ENCODE results near the gene OBP2B.

Gene OBP2B

GRCh38 chr9:133188006-133188842 lies 20.8 kb downstream of the OBP2B start:
- Histone ChIP-seq H3K79me2 (ENCODE audit: insufficient read depth, low read length) (no peaks in the 10 kb centered on the region), H3K9me3 (ENCODE audit: insufficient read depth, low read length) (no peaks in the 10 kb centered on the region), H3K4me2 (ENCODE audit: low read depth, low read length, poor library complexity, severe bottlenecking) (no peak overlapping the region), H3K36me3 (ENCODE audit: low read length) (no peaks in the 10 kb centered on the region), H3K4me3 (ENCODE audit: insufficient read depth, low read length, poor library complexity, severe bottlenecking) (no peak overlapping the region), H3K27me3 (ENCODE audit: low read length) (no peaks in the 10 kb centered on the region), H3K27ac (ENCODE audit: low read depth, low read length) (no peak overlapping the region), H4K20me1 (ENCODE audit: low read depth, low read length) (no peaks in the 10 kb centered on the region), H3F3A (ENCODE audit: insufficient read depth) (no peaks in the 10 kb centered on the region), H3K9me2 (replicated peaks; ENCODE audit: insufficient read depth, low read length) (no peaks in the 10 kb centered on the region), H3K9ac (ENCODE audit: low read length) (no peak overlapping the region), H2AFZ (ENCODE audit: low read depth, low read length, severe bottlenecking) (no peak overlapping the region)
- TF ChIP-seq CTCF (IDR thresholded peaks at IDR 0.05; ENCODE audit: insufficient read depth, low read length, poor library complexity, severe bottlenecking), result no peak
- no peak for TF ChIP-seq EZH2phosphoT487 (conservative IDR thresholded peaks at IDR 0.05; ENCODE audit: low read length)

GRCh38 chr9:133187561-133188005 lies 21.5 kb downstream of the OBP2B start:
- Histone ChIP-seq H3K9me3 (ENCODE audit: insufficient read depth, low read length) (no peaks in the 10 kb centered on the region), H3F3A (ENCODE audit: insufficient read depth) (no peaks in the 10 kb centered on the region), H3K27ac (ENCODE audit: low read depth, low read length) (no peak overlapping the region), H3K9ac (ENCODE audit: low read length) (no peak overlapping the region), H3K27me3 (ENCODE audit: low read length) (no peaks in the 10 kb centered on the region), H3K9me2 (replicated peaks; ENCODE audit: insufficient read depth, low read length) (no peaks in the 10 kb centered on the region), H4K20me1 (ENCODE audit: low read depth, low read length) (no peaks in the 10 kb centered on the region), H3K4me3 (ENCODE audit: insufficient read depth, low read length, poor library complexity, severe bottlenecking) (no peak overlapping the region), H2AFZ (ENCODE audit: low read depth, low read length, severe bottlenecking) (no peak overlapping the region), H3K36me3 (ENCODE audit: low read length) (no peaks in the 10 kb centered on the region), H3K4me2 (ENCODE audit: low read depth, low read length, poor library complexity, severe bottlenecking) (no peak overlapping the region), H3K79me2 (ENCODE audit: insufficient read depth, low read length) (no peaks in the 10 kb centered on the region)
- TF ChIP-seq CTCF (IDR thresholded peaks at IDR 0.05; ENCODE audit: insufficient read depth, low read length, poor library complexity, severe bottlenecking) (no peak), EZH2phosphoT487 (conservative IDR thresholded peaks at IDR 0.05; ENCODE audit: low read length) (no peak)

- no peaks in the 10 kb centered on the region for H3K79me2 ChIP-seq (ENCODE audit: insufficient read depth, low read length)
- no peak overlapping the region for H3K4me2 ChIP-seq (ENCODE audit: low read depth, low read length, poor library complexity, severe bottlenecking)
- no peaks in the 10 kb centered on the region for H3F3A ChIP-seq (ENCODE audit: insufficient read depth)
- no peak overlapping the region for H3K27ac ChIP-seq (ENCODE audit: low read depth, low read length)
- no peaks in the 10 kb centered on the region for H3K9me3 ChIP-seq (ENCODE audit: insufficient read depth, low read length)
- no peaks in the 10 kb centered on the region for H3K27me3 ChIP-seq (ENCODE audit: low read length)
- H2AFZ ChIP-seq (ENCODE audit: low read depth, low read length, severe bottlenecking), result no peak overlapping the region
- no peaks in the 10 kb centered on the region for H4K20me1 ChIP-seq (ENCODE audit: low read depth, low read length)
- no peak overlapping the region for H3K9ac ChIP-seq (ENCODE audit: low read length)
- TF ChIP-seq EZH2phosphoT487 (conservative IDR thresholded peaks at IDR 0.05; ENCODE audit: low read length) (no peak), CTCF (IDR thresholded peaks at IDR 0.05; ENCODE audit: insufficient read depth, low read length, poor library complexity, severe bottlenecking) (no peak)
- no peaks in the 10 kb centered on the region for H3K36me3 ChIP-seq (ENCODE audit: low read length)
- H3K4me3 ChIP-seq (ENCODE audit: insufficient read depth, low read length, poor library complexity, severe bottlenecking), result no peak overlapping the region
- H3K9me2 ChIP-seq (replicated peaks; ENCODE audit: insufficient read depth, low read length), result no peaks in the 10 kb centered on the region
Measured at GRCh38 chr9:133186736-133187135, 22.3 kb downstream of the OBP2B start.
